H9 (cell line): ENCODE results near the gene HSPA12A. TPM values are rescaled to one million over a fixed set of nuclear protein-coding genes. Genes with fewer than 3 reads are reported as not detected.
A peak's percentile ranks its signal among the peaks of the same experiment; 100 is the strongest.

Experiments
- DNase-seq: peaks from one replicate; pipeline ENCODE4 v3.0.0-alpha.2; 2017
- H2AFZ ChIP-seq: one replicate; pipeline ENCODE4 v1.6.1; 2013; ENCODE audit warnings: mild to moderate bottlenecking, low read length, control low read depth, moderate library complexity
- H2AK5ac ChIP-seq: 2 replicates; pipeline ENCODE4 v1.6.1; 2013; ENCODE audit warnings: low read length, control low read depth, mixed read lengths; ENCODE audit not compliant: insufficient read length
- H2BK120ac ChIP-seq: one replicate; pipeline ENCODE4 v1.6.1; 2013; ENCODE audit warnings: low read depth, mild to moderate bottlenecking, low read length, control low read depth, inconsistent platforms; ENCODE audit not compliant: poor library complexity, severe bottlenecking
- H2BK12ac ChIP-seq: 2 replicates; pipeline ENCODE4 v1.6.1; 2013; ENCODE audit warnings: low read length, control low read depth, mixed read lengths, low read depth; ENCODE audit not compliant: insufficient read length
- H2BK15ac ChIP-seq: 2 replicates; pipeline ENCODE4 v1.6.1; 2013; ENCODE audit warnings: low read depth, low read length, control low read depth
- H2BK20ac ChIP-seq: one replicate; pipeline ENCODE4 v1.6.1; 2013; ENCODE audit warnings: low read depth, mild to moderate bottlenecking, low read length, control low read depth, inconsistent platforms; ENCODE audit not compliant: poor library complexity, severe bottlenecking
- H2BK5ac ChIP-seq: 2 replicates; pipeline ENCODE4 v1.6.1; 2013; ENCODE audit warnings: low read length, control low read depth, mixed read lengths; ENCODE audit not compliant: insufficient read length
- H3K14ac ChIP-seq: 2 replicates; pipeline ENCODE4 v1.6.1; 2013; ENCODE audit warnings: low read length, control low read depth; ENCODE audit not compliant: insufficient read depth
- H3K18ac ChIP-seq: 2 replicates; pipeline ENCODE4 v1.6.1; 2013; ENCODE audit warnings: low read depth, mild to moderate bottlenecking, mixed read lengths, low read length, control low read depth; ENCODE audit not compliant: insufficient read length
- H3K23ac ChIP-seq: 2 replicates; pipeline ENCODE4 v1.6.1; 2013; ENCODE audit warnings: low read length, control low read depth, mixed read lengths, low read depth; ENCODE audit not compliant: insufficient read length
- H3K23me2 ChIP-seq: 2 replicates; pipeline ENCODE4 v1.6.1; 2013; ENCODE audit warnings: low read depth, mild to moderate bottlenecking, mixed read lengths, low read length, control low read depth; ENCODE audit not compliant: insufficient read length, poor library complexity, severe bottlenecking
- H3K27ac ChIP-seq: 2 replicates; pipeline ENCODE4 v1.5.1; 2013; ENCODE audit warnings: low read length, control low read depth, mixed read lengths, low read depth; ENCODE audit not compliant: insufficient read length
- H3K27me3 ChIP-seq: 2 replicates; pipeline ENCODE4 v1.6.1; 2013; ENCODE audit warnings: low read length, control low read depth, inconsistent platforms; ENCODE audit not compliant: insufficient read depth
- H3K4ac ChIP-seq: 2 replicates; pipeline ENCODE4 v1.6.1; 2013; ENCODE audit warnings: low read depth, mild to moderate bottlenecking, control low read depth, inconsistent platforms, low read length, moderate library complexity
- H3K4me1 ChIP-seq: 2 replicates; pipeline ENCODE4 v1.6.1; 2013; ENCODE audit warnings: low read length, control low read depth, inconsistent platforms; ENCODE audit not compliant: insufficient read depth
- H3K4me2 ChIP-seq: 2 replicates; pipeline ENCODE4 v1.6.1; 2013; ENCODE audit warnings: low read length, control low read depth, mixed read lengths; ENCODE audit not compliant: insufficient read length, insufficient read depth
- H3K56ac ChIP-seq: 2 replicates; pipeline ENCODE4 v1.6.1; 2013; ENCODE audit warnings: low read depth, mild to moderate bottlenecking, mixed read lengths, low read length, control low read depth; ENCODE audit not compliant: insufficient read length
- H3K79me1 ChIP-seq: 2 replicates; pipeline ENCODE4 v1.6.1; 2013; ENCODE audit warnings: low read depth, mild to moderate bottlenecking, moderate library complexity, low read length, control low read depth, inconsistent platforms; ENCODE audit not compliant: insufficient read depth, poor library complexity, severe bottlenecking
- H3K79me2 ChIP-seq: 2 replicates; pipeline ENCODE4 v1.6.1; 2013; ENCODE audit warnings: low read length, control low read depth, inconsistent platforms; ENCODE audit not compliant: insufficient read depth
- H3K9ac ChIP-seq: 2 replicates; pipeline ENCODE4 v1.6.1; 2013; ENCODE audit warnings: low read length, control low read depth, mixed read lengths; ENCODE audit not compliant: insufficient read length; ENCODE audit errors: extremely low read depth
- H3K9me3 ChIP-seq: one replicate; pipeline ENCODE4 v1.6.1; 2013; ENCODE audit warnings: low read depth, low read length, inconsistent platforms; ENCODE audit not compliant: control insufficient read depth
- H3T11ph ChIP-seq: one replicate; pipeline ENCODE4 v1.6.1; 2013; ENCODE audit warnings: mild to moderate bottlenecking, low read length, control low read depth, inconsistent platforms
- H4K20me1 ChIP-seq: one replicate; pipeline ENCODE4 v1.6.1; 2013; ENCODE audit not compliant: control insufficient read depth, insufficient read length, insufficient read depth
- H4K5ac ChIP-seq: 2 replicates; pipeline ENCODE4 v1.6.1; 2013; ENCODE audit warnings: low read depth, mild to moderate bottlenecking, mixed read lengths, low read length, control low read depth; ENCODE audit not compliant: insufficient read length
- H4K8ac ChIP-seq: replicated peaks from 2 replicates; pipeline ENCODE4 v1.6.1; 2013; ENCODE audit warnings: low read length, control low read depth, mixed read lengths, low read depth; ENCODE audit not compliant: insufficient read length
- H4K91ac ChIP-seq: 2 replicates; pipeline ENCODE4 v1.6.1; 2013; ENCODE audit warnings: low read depth, mild to moderate bottlenecking, moderate library complexity, mixed read lengths, low read length, control low read depth; ENCODE audit not compliant: insufficient read length
- H3K27ac Mint-ChIP-seq, 3 experiments: 2 replicates in 2 of 3; 3 replicates in 1 of 3; pipeline ENCODE4 v1.8.0; 2020 to 2021; ENCODE audit warnings: mixed read lengths in 3 of 3, mild to moderate bottlenecking in 1 of 3, moderate library complexity in 1 of 3
- H3K27me3 Mint-ChIP-seq: 2 replicates; pipeline ENCODE4 v1.8.0; 2021; ENCODE audit warnings: low read depth, mild to moderate bottlenecking, moderate library complexity, mixed read lengths
- H3K36me3 Mint-ChIP-seq, 3 experiments: 2 replicates in 2 of 3; 3 replicates in 1 of 3; pipeline ENCODE4 v1.8.0; 2020 to 2021; ENCODE audit warnings: low read depth in 3 of 3, mixed read lengths in 3 of 3; ENCODE audit not compliant: insufficient read depth in 1 of 3
- H3K4me1 Mint-ChIP-seq, 2 experiments: 2 replicates each; pipeline ENCODE4 v1.8.0; 2020; ENCODE audit warnings: mixed read lengths in 2 of 2
- H3K4me3 Mint-ChIP-seq, 2 experiments: 2 replicates in 1 of 2; 3 replicates in 1 of 2; pipeline ENCODE4 v1.8.0; 2020 to 2021; ENCODE audit warnings: mild to moderate bottlenecking in 2 of 2, mixed read lengths in 2 of 2, moderate library complexity in 1 of 2
- H3K9me3 Mint-ChIP-seq, 2 experiments: 2 replicates in 1 of 2; 3 replicates in 1 of 2; pipeline ENCODE4 v1.8.0; 2020; ENCODE audit warnings: mild to moderate bottlenecking in 2 of 2, mixed read lengths in 2 of 2, moderate library complexity in 1 of 2
- CTCF ChIP-seq: fragments of 200-600 bp; sonication (generic); conservative IDR thresholded peaks from 3 replicates; pipeline ENCODE4 v1.8.0; 2021; ENCODE audit warnings: antibody characterized with exemption, mild to moderate bottlenecking
- WGBS: extraction: QIAGEN DNeasy Blood & Tissue Kit; methylation state at CpG from one replicate; pipeline ENCODE4 v1.1.7; 2013; ENCODE audit warnings: missing lambda C conversion rate, low lambda C conversion rate, mixed read lengths; ENCODE audit not compliant: insufficient read length; ENCODE audit errors: extremely low coverage; 5-methylcytosine and 5-hydroxymethylcytosine counted together
- total RNA-seq: library from RNA; stranded (reverse); gene quantifications from 2 replicates; pipeline ENCODE4 v1.2.1, GENCODE V29; 2021

HSPA12A gene
- total RNA-seq, 1 experiment from 2014 or later: 3.2 TPM

- Histone ChIP-seq H3K4me2 (peak overlapping the region; percentile 53), H2AFZ (no peak overlapping the region), H3K23ac (no peak overlapping the region), H3K9me3 (no peaks in the 10 kb centered on the region), H4K8ac (no peak overlapping the region), H3K4me1 (no peaks in the 10 kb centered on the region), H2BK120ac (no peak overlapping the region), H3K23me2 (peaks cover 11% of the 10 kb centered on the region), H2BK5ac (no peak overlapping the region), H3K14ac (no peak overlapping the region), H3K9ac (no peak overlapping the region), H3K18ac (no peak overlapping the region), H2AK5ac (no peak overlapping the region), H4K91ac (no peak overlapping the region), H3K56ac (no peak overlapping the region), H2BK12ac (no peak overlapping the region), H3K79me2 (no peaks in the 10 kb centered on the region), H3K27me3 (peaks cover 16% of the 10 kb centered on the region), H3K4ac (no peak overlapping the region), H3K27ac (no peak overlapping the region), H3K79me1 (no peaks in the 10 kb centered on the region), H3T11ph (no peak overlapping the region), H2BK15ac (no peak overlapping the region), H2BK20ac (no peak overlapping the region), H4K20me1 (no peaks in the 10 kb centered on the region), H4K5ac (no peak overlapping the region)
- no peak for DNase-seq
- TF ChIP-seq CTCF: no peak
- peaks cover 77% of the 10 kb centered on the region for H3K27me3 Mint-ChIP-seq
- no CpG with 5 or more reads among the region's 13 CpGs for WGBS
- peak overlapping the region; percentile 64 to 79; a peak in 4 of 5 replicates for H3K4me3 Mint-ChIP-seq
- peaks cover 5% of the 10 kb centered on the region in 2 experiments; a peak in 3 of 5 replicates for H3K9me3 Mint-ChIP-seq
- peaks cover 2 to 16% of the 10 kb centered on the region in 2 experiments; a peak in 2 of 4 replicates for H3K4me1 Mint-ChIP-seq
- peaks cover 0 to 4% (median 0%) of the 10 kb centered on the region in 3 experiments; a peak in 2 of 7 replicates for H3K36me3 Mint-ChIP-seq
- no peak overlapping the region for H3K27ac Mint-ChIP-seq
These were observed 1.4 kb downstream of the HSPA12A start for GRCh38 chr10:116740971-116741370.
